Neural crest cell (in vitro differentiated cells): ENCODE results near the gene SLC38A10. TPM values are rescaled to one million over a fixed set of nuclear protein-coding genes. Genes with fewer than 3 reads are reported as not detected.

Experiments
- DNase-seq: peaks from one replicate; pipeline ENCODE4 v3.0.0; 2021; ENCODE audit warnings: low read depth, mixed read lengths, low spot score
- H3K27ac Mint-ChIP-seq: one replicate; pipeline ENCODE4 v1.8.0; 2021; ENCODE audit warnings: mild to moderate bottlenecking, mixed read lengths; ENCODE audit not compliant: unreplicated experiment
- H3K27me3 Mint-ChIP-seq: 2 replicates; pipeline ENCODE4 v1.8.0; 2021; ENCODE audit warnings: low read depth, mild to moderate bottlenecking, mixed read lengths
- H3K36me3 Mint-ChIP-seq: 2 replicates; pipeline ENCODE4 v1.8.0; 2021; ENCODE audit warnings: low read depth, mild to moderate bottlenecking, mixed read lengths
- H3K4me1 Mint-ChIP-seq: 2 replicates; pipeline ENCODE4 v1.8.0; 2021; ENCODE audit warnings: mixed read lengths
- H3K4me3 Mint-ChIP-seq: one replicate; pipeline ENCODE4 v1.8.0; 2021; ENCODE audit warnings: mild to moderate bottlenecking, mixed read lengths
- H3K9me3 Mint-ChIP-seq: 2 replicates; pipeline ENCODE4 v1.8.0; 2021; ENCODE audit warnings: mixed read lengths
- total RNA-seq: library from RNA; stranded (reverse); gene quantifications from 2 replicates; pipeline ENCODE4 v1.2.1, GENCODE V29; 2021
- TF ChIP-seq, protein P1 (sequence below): fragments of 200-600 bp; sonication (generic); conservative IDR thresholded peaks from 2 replicates; pipeline ENCODE4 v1.5.0; 2021; ENCODE audit warnings: antibody characterized with exemption, mild to moderate bottlenecking

Gene SLC38A10
- total RNA-seq, 1 donor from 2014 or later, result 63.3 TPM

GRCh38 chr17:81339534-81340296 is 44.6 kb upstream of the SLC38A10 start:
- DNase-seq, result no peak
- Mint-ChIP-seq H3K36me3 (peaks cover 16% of the 10 kb centered on the region), H3K9me3 (no peaks in the 10 kb centered on the region), H3K4me3 (peak overlapping the region; percentile 90), H3K4me1 (peaks cover 31% of the 10 kb centered on the region), H3K27ac (no peak overlapping the region), H3K27me3 (peaks cover 22% of the 10 kb centered on the region)
- TF ChIP-seq, protein P1, sequence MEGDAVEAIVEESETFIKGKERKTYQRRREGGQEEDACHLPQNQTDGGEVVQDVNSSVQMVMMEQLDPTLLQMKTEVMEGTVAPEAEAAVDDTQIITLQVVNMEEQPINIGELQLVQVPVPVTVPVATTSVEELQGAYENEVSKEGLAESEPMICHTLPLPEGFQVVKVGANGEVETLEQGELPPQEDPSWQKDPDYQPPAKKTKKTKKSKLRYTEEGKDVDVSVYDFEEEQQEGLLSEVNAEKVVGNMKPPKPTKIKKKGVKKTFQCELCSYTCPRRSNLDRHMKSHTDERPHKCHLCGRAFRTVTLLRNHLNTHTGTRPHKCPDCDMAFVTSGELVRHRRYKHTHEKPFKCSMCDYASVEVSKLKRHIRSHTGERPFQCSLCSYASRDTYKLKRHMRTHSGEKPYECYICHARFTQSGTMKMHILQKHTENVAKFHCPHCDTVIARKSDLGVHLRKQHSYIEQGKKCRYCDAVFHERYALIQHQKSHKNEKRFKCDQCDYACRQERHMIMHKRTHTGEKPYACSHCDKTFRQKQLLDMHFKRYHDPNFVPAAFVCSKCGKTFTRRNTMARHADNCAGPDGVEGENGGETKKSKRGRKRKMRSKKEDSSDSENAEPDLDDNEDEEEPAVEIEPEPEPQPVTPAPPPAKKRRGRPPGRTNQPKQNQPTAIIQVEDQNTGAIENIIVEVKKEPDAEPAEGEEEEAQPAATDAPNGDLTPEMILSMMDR, result no peak

- DNase-seq, result no peak
- Mint-ChIP-seq H3K27ac (no peak overlapping the region), H3K36me3 (peaks cover 11% of the 10 kb centered on the region), H3K4me1 (peaks cover 31% of the 10 kb centered on the region), H3K9me3 (no peaks in the 10 kb centered on the region), H3K27me3 (peaks cover 17% of the 10 kb centered on the region), H3K4me3 (peak overlapping the region; percentile 90)
- TF ChIP-seq, protein P1, result no peak
Measured at GRCh38 chr17:81339191-81339533, 44.1 kb upstream of the SLC38A10 start.

GRCh38 chr17:81338274-81339190 is 43.4 kb upstream of the SLC38A10 start:
- peaks cover 13% of the 10 kb centered on the region for H3K27me3 Mint-ChIP-seq
- no peak for DNase-seq
- no peaks in the 10 kb centered on the region for H3K9me3 Mint-ChIP-seq
- H3K36me3 Mint-ChIP-seq, result peaks cover 8% of the 10 kb centered on the region
- TF ChIP-seq, protein P1, result peak; percentile 27
- peak overlapping the region; percentile 90 for H3K4me3 Mint-ChIP-seq
- H3K27ac Mint-ChIP-seq, result no peak overlapping the region
- H3K4me1 Mint-ChIP-seq, result peaks cover 31% of the 10 kb centered on the region

DNA sequence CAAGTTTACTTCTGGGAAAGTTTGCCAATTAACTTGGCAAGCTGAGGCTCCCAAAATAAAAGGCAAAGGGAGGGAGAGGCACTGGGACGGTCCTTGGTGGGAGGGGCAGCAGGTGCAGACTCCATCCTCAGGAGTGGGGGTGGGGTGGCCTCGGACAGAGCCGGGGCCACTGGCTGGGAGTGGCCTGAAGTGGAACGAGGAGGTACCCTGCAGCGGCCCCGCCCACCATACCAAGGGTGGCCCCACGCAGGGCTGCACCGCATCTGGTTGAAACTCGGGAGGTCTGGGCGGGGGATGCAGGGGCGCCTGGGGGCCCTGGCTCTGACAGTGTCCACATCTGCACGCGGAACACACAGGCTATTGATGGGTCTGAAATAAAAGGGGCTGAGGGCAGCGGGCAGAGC is 42.4 kb upstream of the SLC38A10 start:
- Mint-ChIP-seq H3K9me3 (no peaks in the 10 kb centered on the region), H3K27ac (no peak overlapping the region)
- no peak for DNase-seq

DNA sequence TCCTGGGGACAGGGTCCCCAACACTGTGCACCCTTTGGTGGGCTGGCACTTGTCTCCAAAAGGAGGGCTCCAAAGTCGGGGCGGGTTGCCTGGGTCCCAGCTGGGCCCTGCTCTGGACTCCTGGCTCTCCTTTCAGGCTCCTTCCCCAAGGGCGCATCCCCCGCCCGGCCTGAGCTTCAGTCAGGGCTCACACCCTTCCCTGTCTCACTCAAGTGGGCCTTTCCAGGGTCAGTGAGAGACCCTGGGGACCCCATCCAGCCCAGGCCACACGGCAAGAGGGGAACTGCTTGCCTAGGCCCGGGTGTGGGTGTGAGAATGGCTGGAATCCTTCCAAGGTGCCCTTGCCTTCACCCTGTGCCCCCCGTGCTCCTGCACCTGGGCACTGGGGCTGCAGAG is 41.8 kb upstream of the SLC38A10 start:
- no peak for DNase-seq
- Mint-ChIP-seq H3K27ac (no peak overlapping the region), H3K4me1 (peaks cover 27% of the 10 kb centered on the region), H3K9me3 (no peaks in the 10 kb centered on the region), H3K27me3 (peaks cover 11% of the 10 kb centered on the region), H3K4me3 (no peak overlapping the region), H3K36me3 (no peaks in the 10 kb centered on the region)
- TF ChIP-seq, protein P1, result no peak

More for the DNA sequence above, 42.4 kb upstream of the SLC38A10 start:
- H3K27me3 Mint-ChIP-seq, result peaks cover 11% of the 10 kb centered on the region
- H3K36me3 Mint-ChIP-seq, result peaks cover 4% of the 10 kb centered on the region
- peaks cover 31% of the 10 kb centered on the region for H3K4me1 Mint-ChIP-seq
- H3K4me3 Mint-ChIP-seq, result peak overlapping the region; percentile 90
- TF ChIP-seq, protein P1, result no peak
